GM23338 (cell line): ENCODE results near the gene DUSP10. TPM values are rescaled to one million over a fixed set of nuclear protein-coding genes. Genes with fewer than 3 reads are reported as not detected.

Source experiments
- ATAC-seq: fragments of 200-7000 bp; cut with Tn5 transposase; 3 replicates; pipeline ENCODE4 v1.9.1; 2020
- DNase-seq: peaks from one replicate; pipeline ENCODE4 v3.0.0-alpha.2; 2015; ENCODE audit warnings: low spot score
- H2AFZ ChIP-seq: fragments of 200-600 bp; sonication (generic); 2 replicates; pipeline ENCODE4 v1.8.0; 2016; ENCODE audit warnings: antibody characterized with exemption, mild to moderate bottlenecking, moderate library complexity
- H3F3A ChIP-seq: fragments of 200-600 bp; sonication (generic); replicated peaks from 2 replicates; pipeline ENCODE4 v1.8.0; 2017; ENCODE audit warnings: antibody characterized with exemption, mixed run types, low read depth
- H3K27ac ChIP-seq: fragments of 200-600 bp; sonication (generic); 2 replicates; pipeline ENCODE4 v1.6.1; 2016; ENCODE audit warnings: low read depth
- H3K27me3 ChIP-seq: fragments of 200-600 bp; sonication (generic); 2 replicates; pipeline ENCODE4 v1.8.0; 2016; ENCODE audit warnings: mild to moderate bottlenecking, mixed run types, moderate library complexity; ENCODE audit not compliant: insufficient read depth
- H3K36me3 ChIP-seq: fragments of 200-600 bp; sonication (generic); 2 replicates; pipeline ENCODE4 v1.8.0; 2016; ENCODE audit warnings: mild to moderate bottlenecking; ENCODE audit not compliant: insufficient read depth
- H3K4me1 ChIP-seq: fragments of 200-600 bp; sonication (generic); 2 replicates; pipeline ENCODE4 v1.8.0; 2016; ENCODE audit warnings: mild to moderate bottlenecking, moderate library complexity; ENCODE audit not compliant: insufficient read depth
- H3K4me2 ChIP-seq: fragments of 200-600 bp; sonication (generic); 2 replicates; pipeline ENCODE4 v1.7.1; 2017; ENCODE audit warnings: mixed run types
- H3K4me3 ChIP-seq: fragments of 200-600 bp; sonication (generic); 2 replicates; pipeline ENCODE4 v1.6.1; 2016; ENCODE audit warnings: mixed run types
- H3K79me2 ChIP-seq: fragments of 200-600 bp; sonication (generic); replicated peaks from 2 replicates; pipeline ENCODE4 v1.8.0; 2017; ENCODE audit warnings: mild to moderate bottlenecking; ENCODE audit not compliant: insufficient read depth
- H3K9me2 ChIP-seq: fragments of 200-600 bp; sonication (generic); 2 replicates; pipeline ENCODE4 v1.8.0; 2017; ENCODE audit not compliant: insufficient read depth
- H4K20me1 ChIP-seq: fragments of 200-600 bp; sonication (generic); replicated peaks from 2 replicates; pipeline ENCODE4 v1.8.0; 2017; ENCODE audit warnings: mild to moderate bottlenecking; ENCODE audit not compliant: insufficient read depth
- H3K27ac Mint-ChIP-seq: 2 replicates; pipeline ENCODE4 v1.8.0; 2020; ENCODE audit warnings: inconsistent platforms, mild to moderate bottlenecking, moderate library complexity, mixed read lengths
- H3K27me3 Mint-ChIP-seq: 3 replicates; pipeline ENCODE4 v1.8.0; 2022; ENCODE audit warnings: low read depth, mild to moderate bottlenecking, moderate library complexity, mixed read lengths, inconsistent platforms; ENCODE audit not compliant: insufficient read depth, poor library complexity
- H3K36me3 Mint-ChIP-seq: 3 replicates; pipeline ENCODE4 v1.8.0; 2021; ENCODE audit warnings: low read depth, mild to moderate bottlenecking, inconsistent platforms, moderate library complexity, mixed read lengths
- H3K4me1 Mint-ChIP-seq: 3 replicates; pipeline ENCODE4 v1.8.0; 2020; ENCODE audit warnings: mild to moderate bottlenecking, inconsistent platforms, mixed read lengths
- H3K4me3 Mint-ChIP-seq: 3 replicates; pipeline ENCODE4 v1.8.0; 2021; ENCODE audit warnings: moderate library complexity, mild to moderate bottlenecking, inconsistent platforms, mixed read lengths
- H3K9me3 Mint-ChIP-seq: 3 replicates; pipeline ENCODE4 v1.8.0; 2020; ENCODE audit warnings: moderate library complexity, mild to moderate bottlenecking, inconsistent platforms, mixed read lengths
- CREB1 ChIP-seq: fragments of 250-450 bp; sonication (Bioruptor Pico); IDR thresholded peaks from 2 replicates; pipeline ENCODE4 v1.5.0; 2020; ENCODE audit warnings: low read depth, mild to moderate bottlenecking, moderate library complexity
- CTCF ChIP-seq, 2 experiments: fragments of 200-600 bp in 1 of 2; sonication (generic) in 1 of 2; conservative IDR thresholded peaks; 2 replicates each; pipeline versions ENCODE4 v1.5.1 to v1.6.1; 2016 to 2017; ENCODE audit warnings: antibody characterized with exemption in 2 of 2, low read depth in 2 of 2, mild to moderate bottlenecking in 2 of 2, moderate library complexity in 1 of 2
- ETS1 ChIP-seq: IDR thresholded peaks from 2 replicates; pipeline ENCODE4 v1.6.1; 2016; ENCODE audit warnings: antibody characterized with exemption
- EZH2 ChIP-seq: fragments of 200-600 bp; sonication (generic); IDR thresholded peaks from one replicate; pipeline ENCODE4 v1.8.0; 2017; ENCODE audit warnings: antibody characterized with exemption, mild to moderate bottlenecking, low read depth; ENCODE audit not compliant: unreplicated experiment
- EZH2phosphoT487 ChIP-seq: fragments of 200-600 bp; sonication (generic); IDR thresholded peaks from one replicate; pipeline ENCODE4 v1.8.1; 2018; ENCODE audit warnings: antibody characterized with exemption; ENCODE audit not compliant: unreplicated experiment
- JUNB ChIP-seq: IDR thresholded peaks from one replicate; pipeline ENCODE4 v1.6.1; 2016; ENCODE audit warnings: antibody characterized with exemption; ENCODE audit not compliant: unreplicated experiment
- NANOG ChIP-seq: IDR thresholded peaks from 2 replicates; pipeline ENCODE4 v1.6.1; 2016; ENCODE audit warnings: antibody characterized with exemption, borderline replicate concordance
- REST ChIP-seq: IDR thresholded peaks from one replicate; pipeline ENCODE4 v1.6.1; 2018; ENCODE audit warnings: antibody characterized with exemption; ENCODE audit not compliant: unreplicated experiment
- STAT1 ChIP-seq: IDR thresholded peaks from one replicate; pipeline ENCODE4 v1.6.1; 2016; ENCODE audit warnings: antibody characterized with exemption; ENCODE audit not compliant: unreplicated experiment
- ZNF114 ChIP-seq: fragments of 250-450 bp; sonication (Bioruptor Pico); IDR thresholded peaks from 2 replicates; pipeline ENCODE4 v1.5.0; 2020; ENCODE audit warnings: mild to moderate bottlenecking, moderate library complexity
- ZNF331 ChIP-seq: fragments of 250-450 bp; sonication (Bioruptor Pico); IDR thresholded peaks from 2 replicates; pipeline ENCODE4 v1.5.0; 2020; ENCODE audit warnings: low read depth, mild to moderate bottlenecking, moderate library complexity
- polyA plus RNA-seq: library from polyadenylated mRNA; unstranded; fragments of >200 nt; fragmentation: Nextera tagmentation; extraction: Ambion mirVana; gene quantifications from 2 replicates; pipeline ENCODE4 v1.2.1, GENCODE V29; 2016
- total RNA-seq: library from RNA; depleted of rRNA; stranded (reverse); fragments of >200 nt; shearing (Covaris generic); gene quantifications from 2 replicates; pipeline ENCODE4 v1.2.3, GENCODE V29; 2014

The DUSP10 gene
- total and polyA plus RNA-seq, 2 experiments from 2014 or later: 1.5 to 1.6 TPM

GRCh38 chr1:221773383-221773782, 31.5 kb upstream of the DUSP10 start:
- no peak overlapping the region for H3K4me2 ChIP-seq
- TF ChIP-seq EZH2phosphoT487: no peak
- TF ChIP-seq STAT1: no peak
- TF ChIP-seq ZNF331 (CRISPR knock-in tag): no peak
- TF ChIP-seq REST: no peak
- TF ChIP-seq ETS1: no peak
- no peak for TF ChIP-seq ZNF114 (CRISPR knock-in tag)
- TF ChIP-seq EZH2: no peak
- TF ChIP-seq NANOG: no peak
- no peak for TF ChIP-seq JUNB
- no peak overlapping the region for H2AFZ ChIP-seq
- H3K27me3 ChIP-seq: no peaks in the 10 kb centered on the region
- Mint-ChIP-seq H3K27ac (no peak overlapping the region), H3K27me3 (no peaks in the 10 kb centered on the region), H3K4me1 (no peaks in the 10 kb centered on the region), H3K36me3 (no peaks in the 10 kb centered on the region), H3K4me3 (no peak overlapping the region), H3K9me3 (no peaks in the 10 kb centered on the region)
- H3K9me2 ChIP-seq: no peaks in the 10 kb centered on the region
- H3K4me1 ChIP-seq: no peaks in the 10 kb centered on the region
- no peaks in the 10 kb centered on the region for H3K79me2 ChIP-seq
- H3K27ac ChIP-seq: no peak overlapping the region
- H4K20me1 ChIP-seq: no peaks in the 10 kb centered on the region
- H3K4me3 ChIP-seq: no peak overlapping the region
- DNase-seq (no peak), ATAC-seq (no peak)
- H3F3A ChIP-seq: no peaks in the 10 kb centered on the region
- no peaks in the 10 kb centered on the region for H3K36me3 ChIP-seq

- H3K9me2 ChIP-seq: no peaks in the 10 kb centered on the region
- no peak for DNase-seq
- Mint-ChIP-seq H3K4me1 (no peaks in the 10 kb centered on the region), H3K27ac (no peak overlapping the region), H3K36me3 (no peaks in the 10 kb centered on the region), H3K27me3 (no peaks in the 10 kb centered on the region), H3K9me3 (no peaks in the 10 kb centered on the region), H3K4me3 (no peak overlapping the region)
- no peak overlapping the region for H3K4me2 ChIP-seq
- no peak overlapping the region for H3K27ac ChIP-seq
- H3K4me3 ChIP-seq: no peak overlapping the region
- peak overlapping the region; percentile 43; the same call in 1 of the 2 replicates for H2AFZ ChIP-seq
- no peaks in the 10 kb centered on the region for H3K27me3 ChIP-seq
- H3K4me1 ChIP-seq: no peaks in the 10 kb centered on the region
- H3K79me2 ChIP-seq: no peaks in the 10 kb centered on the region
- H4K20me1 ChIP-seq: no peaks in the 10 kb centered on the region
- H3K36me3 ChIP-seq: no peaks in the 10 kb centered on the region
- H3F3A ChIP-seq: no peaks in the 10 kb centered on the region
- ATAC-seq: no peak
- no peak for TF ChIP-seq EZH2
- TF ChIP-seq ZNF114 (CRISPR knock-in tag): no peak
- TF ChIP-seq ZNF331 (CRISPR knock-in tag): no peak
- TF ChIP-seq CREB1 (CRISPR knock-in tag): no peak
- no peak for TF ChIP-seq ETS1
- TF ChIP-seq EZH2phosphoT487: no peak
- TF ChIP-seq REST: no peak
- no peak for TF ChIP-seq NANOG
- no peak for TF ChIP-seq CTCF (conservative IDR thresholded peaks at IDR 0.05; ENCODE audit: low read depth in 2 of 2)
Observed at GRCh38 chr1:221772117-221772516, 30.2 kb upstream of the DUSP10 start.
